ENCODE data around the gene IER5. TPM values are rescaled to one million over a fixed set of nuclear protein-coding genes. Genes with fewer than 3 reads are reported as not detected.

IER5 gene
- polyA plus RNA-seq, 1 of the 3 experiments (the other 2 are of a cell fraction): 52.9 TPM

- H4K20me1 ChIP-seq (ENCODE audit: insufficient read depth): no peaks in the 10 kb centered on the region
- no peak for DNase-seq
- ChIA-PET CTCF (interaction anchor here (1.1 to 1.5 kb wide), 4 partner anchors 9 to 199 kb away, joined by 3 to 7 read pairs (median 3); no protein-coding TSS in a partner anchor), POLR2A (no interaction called here)
- no peaks in the 10 kb centered on the region for H3K27me3 ChIP-seq (ENCODE audit: insufficient read depth)
- peaks cover 15% of the 10 kb centered on the region for H3F3A ChIP-seq (replicated peaks; ENCODE audit: insufficient read depth)
- H3K79me2 ChIP-seq (ENCODE audit: insufficient read depth): no peaks in the 10 kb centered on the region
- no peak overlapping the region for H2AFZ ChIP-seq (ENCODE audit: low read depth)
- 96% methylated on average over 4 of the region's 4 CpGs for whole genome bisulfite sequencing (ENCODE audit: low lambda C conversion rate)
- H3K9ac ChIP-seq: no peak overlapping the region
- no peak overlapping the region for H3K4me2 ChIP-seq
- no peak overlapping the region for H3K4me3 ChIP-seq (ENCODE audit: low read depth in 2 of 2, low read length in 1 of 2)
- H3K4me1 ChIP-seq (ENCODE audit: control insufficient read depth in 1 of 2, insufficient read depth in 2 of 2, low read depth in 1 of 2, low read length in 1 of 2): peaks cover 10 to 16% of the 10 kb centered on the region in 2 experiments; a peak in 3 of 4 replicates
- H3K9me3 ChIP-seq: no peaks in the 10 kb centered on the region
- H3K9me2 ChIP-seq: no peaks in the 10 kb centered on the region
- no peaks in the 10 kb centered on the region for H3K36me3 ChIP-seq (replicated peaks in 1 of 2; ENCODE audit: control insufficient read depth in 1 of 2, insufficient read depth in 2 of 2, low read length in 1 of 2)
- TF ChIP-seq RCOR1 (IDR thresholded peaks at IDR 0.05; ENCODE audit: low read length): no peak
- TF ChIP-seq TCF12 (IDR thresholded peaks at IDR 0.05): no peak
- TF ChIP-seq EP300 (IDR thresholded peaks at IDR 0.05; ENCODE audit: borderline replicate concordance in 1 of 2, low read depth in 1 of 2, low read length in 1 of 2): no peak
- no peak for TF ChIP-seq MXI1 (IDR thresholded peaks at IDR 0.05; ENCODE audit: low read depth, low read length)
- TF ChIP-seq USF2 (IDR thresholded peaks at IDR 0.05; ENCODE audit: borderline replicate concordance, low read depth, low read length): no peak
- no peak for TF ChIP-seq GATA2 (CRISPR knock-in tag; IDR thresholded peaks at IDR 0.05)
- TF ChIP-seq EZH2phosphoT487 (IDR thresholded peaks at IDR 0.05; ENCODE audit: borderline replicate concordance, low read depth): no peak
- TF ChIP-seq GABPA (IDR thresholded peaks at IDR 0.05; ENCODE audit: low read depth): no peak
- TF ChIP-seq MEF2A (IDR thresholded peaks at IDR 0.05; ENCODE audit: borderline replicate concordance, low read depth): no peak
- no peak for TF ChIP-seq RFX5 (IDR thresholded peaks at IDR 0.05; ENCODE audit: low read length)
- no peak for TF ChIP-seq YY1 (IDR thresholded peaks at IDR 0.05; ENCODE audit: low read depth)
- no peak for TF ChIP-seq ELF1 (IDR thresholded peaks at IDR 0.05)
- no peak for TF ChIP-seq USF1 (IDR thresholded peaks at IDR 0.05; ENCODE audit: borderline replicate concordance, low read depth)
- no peak for TF ChIP-seq TEAD4 (IDR thresholded peaks at IDR 0.05; ENCODE audit: borderline replicate concordance, insufficient read depth)
- TF ChIP-seq CTCF (IDR thresholded peaks at IDR 0.05): no peak
- no peak for TF ChIP-seq POLR2AphosphoS5 (IDR thresholded peaks at IDR 0.05; ENCODE audit: low read depth, low read length)
- TF ChIP-seq FOXM1 (IDR thresholded peaks at IDR 0.05; ENCODE audit: low read depth): no peak
- no peak for TF ChIP-seq IRF3 (IDR thresholded peaks at IDR 0.05; ENCODE audit: low read depth, low read length)
- H3K27ac ChIP-seq (ENCODE audit: low read depth in 2 of 2, low read length in 1 of 2): no peak overlapping the region
Measured at GRCh38 chr1:181080556-181080955, 7.9 kb upstream of the IER5 start.
